ENCODE data around the gene KBTBD12.

KBTBD12 gene

DNA sequence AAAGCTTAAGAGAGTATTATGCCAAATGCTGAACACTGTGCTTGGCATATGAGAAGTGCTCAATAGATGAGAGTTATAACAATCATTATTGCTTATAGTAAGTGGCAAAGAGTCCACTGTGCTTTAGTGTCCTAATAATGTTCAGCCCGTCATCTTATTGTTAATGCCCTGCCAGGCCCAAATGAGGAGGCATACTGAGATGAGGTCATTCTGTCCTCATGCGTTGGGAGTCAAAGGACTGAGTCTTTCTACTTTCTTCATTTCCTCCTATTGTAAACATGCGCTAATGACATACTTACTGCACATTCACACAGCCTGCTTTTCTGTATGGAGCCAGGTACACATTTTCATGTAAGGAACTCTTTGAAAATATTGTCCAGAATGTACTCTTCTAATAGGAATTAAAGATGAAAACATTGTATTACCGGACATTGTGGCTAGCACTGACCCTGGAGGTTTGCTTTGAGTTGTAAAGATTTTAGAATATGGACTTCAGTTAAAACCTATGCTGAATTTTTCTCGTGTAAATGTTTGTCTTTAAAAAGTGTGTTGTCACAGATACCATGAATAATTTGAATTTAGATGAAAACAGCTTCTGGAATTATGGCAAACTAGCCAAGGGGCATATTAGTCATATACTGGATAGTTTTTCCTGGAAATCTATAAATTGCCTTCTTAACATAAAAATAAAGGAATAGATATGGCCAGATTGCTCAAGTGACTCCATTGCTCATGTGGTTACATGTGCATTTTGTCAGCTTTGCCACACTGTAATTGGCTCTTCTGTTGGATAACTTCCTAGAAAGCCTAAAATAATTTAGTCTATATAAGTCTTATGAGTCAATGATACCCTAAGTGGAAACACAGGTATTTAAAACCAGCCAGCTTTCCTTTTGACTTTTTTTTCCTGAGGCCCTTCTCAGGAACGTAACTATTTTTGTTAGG lies 38.3 kb downstream of the KBTBD12 start:
- no peak for DNase-seq (ENCODE audit: low read depth, low spot score)

DNA sequence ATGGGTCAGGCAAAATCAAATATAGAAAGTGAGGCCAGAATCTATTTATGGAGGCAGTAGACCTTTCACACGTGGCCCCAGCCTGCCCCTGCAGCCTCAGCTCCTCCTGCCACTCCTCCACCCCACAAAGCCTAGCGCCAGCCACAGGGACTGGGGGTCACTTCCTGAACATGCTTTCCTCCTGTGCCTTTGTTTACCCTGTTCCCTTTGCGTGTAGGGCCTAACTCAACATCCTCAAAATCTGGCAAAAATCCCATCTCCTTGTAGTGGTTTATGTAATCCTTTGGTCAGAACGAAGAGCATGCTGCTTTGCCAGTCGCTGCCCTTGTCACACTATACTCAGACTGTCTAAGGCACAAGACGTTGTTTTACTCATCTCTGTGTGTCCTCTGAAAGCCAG lies 39.6 kb downstream of the KBTBD12 start:
- DNase-seq (ENCODE audit: low read depth, low spot score): no peak

DNA sequence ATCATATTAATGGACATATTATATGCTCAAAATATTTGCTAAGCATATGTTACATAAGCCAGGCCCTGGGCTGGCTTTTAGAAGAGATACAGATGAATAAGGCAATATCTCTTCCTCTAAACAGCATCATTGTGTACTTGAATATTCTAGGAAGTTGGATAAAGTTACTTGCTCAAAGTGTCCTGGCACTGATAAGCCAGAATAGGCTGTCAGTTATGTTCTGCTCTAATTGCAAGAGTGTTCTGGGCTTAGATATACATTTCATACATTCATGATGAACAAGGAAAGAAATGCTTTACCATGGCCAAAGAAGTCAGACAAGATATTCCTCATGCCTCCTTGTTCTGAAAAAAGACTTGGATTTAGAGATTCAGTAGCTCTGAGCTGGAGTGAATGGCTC lies 40.7 kb downstream of the KBTBD12 start:
- DNase-seq (ENCODE audit: low read depth, low spot score): no peak

DNA sequence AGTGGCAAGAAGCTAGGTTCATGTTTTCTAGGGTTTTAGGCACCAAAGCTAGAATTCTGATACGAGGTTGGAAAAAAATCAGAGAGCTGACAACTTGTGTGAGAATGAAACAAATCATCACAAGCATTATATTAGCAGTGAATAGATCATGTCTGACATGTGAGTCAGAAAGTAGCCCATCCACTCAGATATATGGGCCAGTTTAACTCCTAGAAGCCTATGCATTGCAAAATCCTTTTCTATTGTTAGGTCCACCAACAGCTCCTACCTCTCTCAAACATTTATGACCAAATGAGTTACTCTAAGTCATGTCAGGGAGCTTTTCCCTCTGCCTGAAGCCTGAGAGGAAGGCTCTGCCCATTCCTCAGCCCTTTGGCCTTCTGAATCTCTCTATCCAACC lies 44.0 kb downstream of the KBTBD12 start:
- DNase-seq (ENCODE audit: low read depth, low spot score): no peak

DNA sequence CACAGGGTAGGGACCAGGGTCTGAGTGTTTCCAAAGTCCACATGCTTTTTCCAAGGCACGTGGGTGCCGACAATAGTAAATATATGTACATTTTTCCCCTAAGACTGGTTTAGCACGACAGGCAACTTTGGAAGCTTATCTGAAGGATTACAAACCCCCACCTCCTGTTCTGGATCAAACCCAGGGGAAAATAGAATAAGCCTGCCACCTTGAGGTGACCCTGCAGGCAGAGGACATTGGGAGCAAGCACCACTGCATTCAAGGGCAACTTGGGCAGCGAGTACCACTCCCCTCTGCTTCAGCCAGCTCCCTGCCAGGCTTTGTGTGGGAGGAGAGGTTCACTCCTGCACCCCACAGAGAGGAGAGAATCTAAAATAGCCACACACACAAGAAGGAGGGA lies 44.8 kb downstream of the KBTBD12 start:
- DNase-seq (ENCODE audit: low read depth, low spot score): peak; percentile 13

DNA sequence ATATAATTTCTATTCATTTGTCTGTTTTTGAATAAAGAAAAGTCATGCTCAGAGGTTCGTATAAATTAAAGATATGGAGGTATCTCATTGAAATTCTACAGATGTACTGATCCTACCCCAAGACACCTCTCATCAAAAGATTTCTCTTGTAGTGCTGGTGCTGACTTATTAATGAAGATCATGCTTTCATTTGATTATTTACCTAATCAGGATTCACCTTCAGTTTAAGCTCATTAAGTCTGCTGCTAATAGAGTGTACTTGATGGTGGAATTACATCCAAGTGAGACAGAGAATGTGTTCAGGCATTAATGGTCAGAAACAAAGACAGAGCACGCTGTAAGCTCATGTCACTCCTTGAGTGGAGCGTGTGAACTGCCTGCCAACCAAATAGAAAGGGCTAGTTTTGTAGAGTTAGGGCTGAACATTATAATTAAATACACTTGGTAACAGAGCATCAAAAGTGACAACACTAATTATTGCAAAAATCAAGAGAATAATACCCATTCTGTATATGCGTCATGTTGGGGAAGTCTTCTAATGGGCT lies 45.5 kb downstream of the KBTBD12 start:
- DNase-seq (ENCODE audit: low read depth, low spot score): no peak

DNA sequence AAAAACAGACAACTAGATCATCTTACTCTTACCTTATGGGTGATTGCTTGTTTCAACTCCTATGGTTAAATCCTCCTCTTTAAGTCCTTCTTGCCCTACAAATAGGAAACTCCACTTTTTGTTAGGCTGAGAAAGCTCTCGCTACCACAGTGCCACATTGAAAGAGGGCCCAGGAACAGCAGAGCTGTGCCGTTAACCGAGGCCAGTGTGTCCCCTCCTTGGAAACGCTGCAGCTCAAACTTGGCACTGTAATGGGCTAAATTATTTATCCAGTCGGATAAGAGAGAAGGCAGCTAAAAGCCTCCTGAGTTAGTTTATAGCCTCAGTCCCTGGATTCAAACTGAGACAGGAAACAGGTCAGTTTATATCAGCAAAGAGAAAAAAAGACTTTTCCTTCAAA lies 46.1 kb downstream of the KBTBD12 start:
- DNase-seq (ENCODE audit: low read depth, low spot score): no peak

DNA sequence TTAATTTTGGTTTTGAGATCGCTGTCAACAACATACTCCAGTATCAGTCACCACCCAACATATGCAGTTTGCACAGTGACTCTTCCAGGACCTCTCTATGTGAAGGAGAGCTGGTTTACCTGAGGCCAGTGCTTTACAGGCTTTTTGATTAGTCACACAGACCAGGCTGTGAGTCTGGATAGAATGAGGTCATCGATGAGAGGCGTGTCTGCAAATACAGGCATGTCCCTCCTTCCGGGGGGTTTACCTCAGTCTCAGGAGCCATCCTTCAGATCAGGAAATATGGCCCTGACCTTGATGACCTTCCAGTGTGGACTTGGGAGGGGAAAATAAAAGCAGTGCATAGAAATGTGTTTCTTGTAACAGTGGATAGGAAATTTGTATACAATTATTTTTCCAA lies 46.9 kb downstream of the KBTBD12 start:
- no peak for DNase-seq (ENCODE audit: low read depth, low spot score)

DNA sequence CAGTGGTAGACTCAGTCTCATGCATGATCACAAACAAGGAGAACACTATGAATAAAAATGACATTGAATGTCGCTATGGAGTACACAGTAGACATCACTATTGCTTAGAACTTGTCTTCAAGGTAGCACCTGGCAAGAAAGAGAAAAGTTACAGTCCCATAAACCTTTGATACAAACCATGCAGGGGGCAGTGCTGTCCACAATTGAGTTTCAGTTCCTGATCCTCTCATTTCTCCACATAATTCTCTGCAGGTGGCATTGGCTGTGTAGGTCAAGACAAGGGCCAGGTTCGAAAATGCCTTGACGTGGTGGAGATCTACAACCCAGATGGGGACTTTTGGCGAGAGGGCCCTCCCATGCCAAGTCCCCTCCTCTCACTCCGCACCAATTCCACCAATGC lies 47.9 kb downstream of the KBTBD12 start:
- DNase-seq (ENCODE audit: low read depth, low spot score): no peak

DNA sequence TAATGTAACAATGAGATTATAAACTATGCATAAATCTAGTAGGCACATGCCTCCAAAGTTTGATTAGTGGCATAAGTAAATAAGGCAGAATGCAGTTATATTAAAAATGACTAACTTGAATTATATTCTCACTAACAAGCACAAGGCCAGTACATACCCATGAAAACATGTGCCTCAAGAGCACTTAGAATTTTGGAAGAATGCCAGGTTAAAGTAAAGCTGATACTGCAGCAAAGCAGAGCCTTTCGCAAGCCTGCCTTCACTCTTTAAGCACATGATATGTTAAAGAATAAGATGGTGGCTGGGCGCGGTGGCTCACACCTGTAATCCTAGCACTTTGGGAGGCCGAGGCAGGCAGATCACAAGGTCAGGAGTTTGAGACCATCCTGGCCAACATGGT lies 49.0 kb downstream of the KBTBD12 start:
- DNase-seq (ENCODE audit: low read depth, low spot score): no peak

DNA sequence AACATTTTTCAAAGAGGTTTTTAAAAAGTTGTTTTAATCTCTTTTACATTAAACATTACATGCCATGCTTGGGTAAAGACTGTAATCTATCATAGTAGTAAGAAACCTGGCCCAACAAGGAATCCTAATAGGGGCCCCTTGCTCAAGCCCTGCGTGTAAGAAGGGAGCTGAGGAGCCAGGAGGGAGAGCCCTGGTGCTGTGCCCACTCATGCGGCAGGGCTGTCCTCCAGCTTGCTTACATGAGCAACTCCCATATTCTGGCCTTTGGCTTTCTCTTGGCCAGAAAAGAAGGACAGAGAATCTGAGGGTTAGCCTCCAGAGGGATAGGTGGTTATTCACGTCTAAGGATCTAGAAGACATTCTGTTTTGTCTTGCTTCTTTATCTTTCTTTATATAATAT lies 49.8 kb downstream of the KBTBD12 start:
- no peak for DNase-seq (ENCODE audit: low read depth, low spot score)

DNA sequence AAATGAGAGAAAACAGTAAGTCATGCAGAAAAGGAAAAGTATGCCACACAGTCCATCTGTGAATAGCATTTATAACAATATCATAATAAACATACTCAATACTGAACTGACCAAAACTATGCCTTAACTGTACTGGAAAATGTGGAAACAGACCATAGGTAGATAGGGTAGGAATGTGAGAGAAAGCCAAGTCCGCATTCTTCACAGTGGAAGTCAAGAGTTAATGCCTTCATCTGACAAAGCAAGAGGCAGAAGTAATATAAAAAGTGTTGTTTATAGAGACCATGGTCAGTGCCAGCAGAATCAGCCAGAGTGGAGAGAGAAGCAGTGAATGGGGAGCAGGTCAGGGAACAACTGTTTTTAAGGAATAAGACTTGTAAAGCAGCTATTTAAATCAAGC lies 52.3 kb downstream of the KBTBD12 start:
- no peak for DNase-seq (ENCODE audit: low read depth, low spot score)

DNA sequence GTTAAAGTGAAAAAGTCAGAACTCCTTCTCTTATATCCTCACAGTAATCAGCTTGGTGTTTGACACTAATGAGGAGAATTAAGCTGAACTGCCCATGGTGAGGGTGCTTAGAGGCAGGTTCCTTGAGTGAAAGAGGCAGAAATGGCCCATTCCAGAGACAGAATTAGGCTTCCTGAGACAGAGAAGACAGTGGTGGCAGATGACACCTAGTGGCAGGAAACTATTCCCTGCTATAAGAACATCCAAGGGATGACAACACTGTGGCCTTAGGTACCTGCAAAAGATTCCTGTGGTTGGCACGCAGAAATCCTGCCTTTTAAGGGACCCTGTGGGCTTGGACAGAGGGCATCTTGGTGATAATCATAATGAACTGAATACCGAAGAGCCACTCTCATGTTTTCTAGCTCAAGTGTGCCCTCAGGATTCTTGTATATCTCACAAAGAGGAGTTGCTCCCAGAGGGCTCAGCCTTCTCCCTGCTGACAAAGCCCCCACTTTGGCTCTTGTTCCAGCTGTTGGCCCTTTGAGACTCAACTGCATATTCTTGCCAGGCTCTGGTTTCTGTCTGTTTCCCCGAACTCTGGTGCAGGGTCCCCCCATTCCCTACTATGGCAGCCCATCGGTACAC lies 56.0 kb downstream of the KBTBD12 start:
- peak; percentile 11 for DNase-seq (ENCODE audit: low read depth, low spot score)

DNA sequence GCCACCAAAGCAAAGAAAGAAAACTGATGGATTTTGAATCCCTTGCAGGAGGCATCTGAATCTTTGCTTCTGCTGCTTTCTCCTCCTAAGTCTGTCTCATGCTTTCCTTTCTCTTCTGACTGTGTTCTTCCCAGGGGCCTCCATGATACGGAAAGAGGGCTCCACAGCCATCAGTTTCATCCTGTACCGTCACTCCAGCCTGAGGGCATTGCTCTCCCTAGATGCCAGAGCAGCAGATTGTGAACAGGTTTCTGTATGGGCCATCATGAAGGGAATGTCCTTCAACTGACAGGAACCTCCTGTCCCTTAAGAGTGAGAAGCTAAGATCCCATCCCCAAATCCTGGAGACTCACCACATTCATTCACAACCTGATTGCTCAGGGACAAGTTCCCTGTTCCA lies 59.2 kb downstream of the KBTBD12 start:
- DNase-seq (ENCODE audit: low read depth, low spot score): no peak

DNA sequence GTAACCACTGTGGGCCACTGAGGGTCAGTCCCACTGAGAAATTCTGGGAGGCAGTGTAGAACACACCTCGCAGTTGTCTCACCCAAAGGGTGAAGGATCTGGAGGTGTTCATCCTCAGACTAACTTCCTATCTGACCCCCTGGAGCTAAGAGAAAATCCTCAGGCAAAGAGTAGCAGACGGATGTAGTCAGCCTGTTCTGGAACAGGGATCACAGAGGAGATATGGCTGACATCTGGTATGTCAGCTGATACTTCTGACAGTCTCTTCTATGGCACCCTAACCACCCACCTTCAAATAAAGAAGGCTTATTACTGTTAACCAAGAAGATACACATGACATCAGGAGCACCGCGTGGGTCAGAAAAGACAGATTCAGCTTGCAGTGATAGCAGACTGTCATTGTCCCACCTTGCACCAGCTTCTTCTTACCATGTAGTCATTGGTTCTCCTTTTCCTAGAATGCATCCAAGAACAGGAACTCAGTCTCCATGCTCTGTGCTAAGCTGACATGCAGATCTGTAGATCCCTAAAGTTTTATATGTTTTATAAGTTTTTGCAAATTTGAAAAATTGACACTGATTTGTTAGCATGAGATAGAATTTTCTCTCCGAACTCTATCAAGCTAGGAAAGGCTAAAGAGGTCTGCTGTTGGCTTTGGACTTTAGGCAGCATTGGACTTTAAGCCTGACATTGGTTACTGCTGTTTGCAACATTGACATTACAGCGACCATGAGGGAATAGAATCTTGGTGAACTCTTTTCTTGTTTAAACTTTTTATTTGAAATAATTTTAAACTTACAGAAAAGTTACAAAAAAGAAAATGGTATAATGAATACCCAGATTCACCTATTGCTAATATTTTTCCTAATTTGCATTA lies 60.4 kb downstream of the KBTBD12 start:
- DNase-seq (ENCODE audit: low read depth, low spot score): no peak

DNA sequence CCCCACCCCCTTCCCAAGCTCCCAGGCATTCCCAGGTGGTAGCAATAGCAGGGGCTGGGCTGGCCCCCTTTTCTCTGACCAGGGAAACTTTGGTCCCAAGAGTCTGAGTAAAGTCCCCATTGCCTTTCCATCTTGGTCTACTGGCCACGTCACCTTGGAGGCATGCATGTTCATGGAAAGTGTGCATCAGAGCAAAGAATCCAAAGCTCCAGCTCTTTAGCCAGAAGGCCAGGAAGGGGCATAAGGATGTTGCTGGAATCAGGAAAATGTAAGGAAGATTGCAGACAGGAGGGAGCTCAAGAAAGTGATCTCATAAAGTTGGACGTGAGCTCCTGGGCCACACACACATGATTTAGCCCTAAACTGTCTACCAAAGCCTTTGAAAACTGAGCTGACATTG lies 63.6 kb downstream of the KBTBD12 start:
- DNase-seq (ENCODE audit: low read depth, low spot score): no peak

DNA sequence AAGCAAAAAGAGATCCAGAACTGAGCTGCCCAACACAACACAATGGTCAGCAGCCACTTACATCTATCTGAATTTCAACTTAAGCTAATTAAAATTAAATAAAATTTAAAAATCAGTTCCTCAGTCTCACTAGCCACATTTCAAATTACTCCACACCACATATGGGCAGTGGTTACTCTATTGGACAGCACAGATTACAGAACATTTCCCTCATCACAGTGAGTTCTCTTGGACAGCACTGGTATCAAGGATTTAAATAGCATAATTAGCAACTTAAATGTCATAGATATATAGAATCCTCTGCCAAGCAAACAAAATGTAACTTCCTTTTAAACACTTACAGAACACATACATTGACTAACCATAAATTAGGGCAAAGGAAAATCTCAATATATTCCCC lies 64.4 kb downstream of the KBTBD12 start:
- DNase-seq (ENCODE audit: low read depth, low spot score): no peak

DNA sequence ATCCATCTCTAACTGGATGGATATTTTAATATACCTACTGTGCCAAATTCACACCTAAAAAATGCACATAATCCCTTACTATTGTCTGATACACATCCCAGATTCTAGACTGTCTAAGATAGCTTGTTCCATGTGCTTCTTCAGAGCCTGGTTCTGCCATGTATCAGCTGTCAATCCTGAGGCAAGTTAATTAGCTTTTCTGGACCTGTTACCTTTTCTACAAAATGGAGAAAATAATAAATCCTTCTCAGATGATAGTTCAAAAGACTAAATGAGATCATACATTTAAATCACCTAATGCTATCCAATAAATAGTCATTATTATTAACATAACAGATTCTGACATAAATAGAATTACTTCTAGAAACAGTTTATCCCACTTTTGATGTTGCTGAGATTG lies 66.1 kb downstream of the KBTBD12 start:
- no peak for DNase-seq (ENCODE audit: low read depth, low spot score)

DNA sequence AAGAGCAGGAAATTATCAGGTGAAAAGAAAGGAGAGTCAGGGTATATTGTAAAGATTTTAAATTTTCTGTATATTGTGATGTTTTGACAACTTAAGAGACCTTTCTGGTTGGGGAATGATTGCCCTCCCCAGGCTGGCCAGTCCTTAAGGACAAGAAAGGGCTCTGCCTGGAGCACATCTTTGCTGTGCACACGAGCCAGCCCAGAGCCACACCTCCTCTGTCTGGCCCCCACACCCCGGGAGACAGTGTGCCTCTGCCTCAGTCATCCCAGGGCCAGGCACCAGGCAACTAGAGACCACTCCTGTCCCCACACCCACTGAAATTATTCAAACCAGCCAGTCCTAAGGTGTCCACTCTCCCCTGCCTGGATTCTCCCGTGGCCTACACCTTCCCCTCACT lies 67.1 kb downstream of the KBTBD12 start:
- no peak for DNase-seq (ENCODE audit: low read depth, low spot score)

DNA sequence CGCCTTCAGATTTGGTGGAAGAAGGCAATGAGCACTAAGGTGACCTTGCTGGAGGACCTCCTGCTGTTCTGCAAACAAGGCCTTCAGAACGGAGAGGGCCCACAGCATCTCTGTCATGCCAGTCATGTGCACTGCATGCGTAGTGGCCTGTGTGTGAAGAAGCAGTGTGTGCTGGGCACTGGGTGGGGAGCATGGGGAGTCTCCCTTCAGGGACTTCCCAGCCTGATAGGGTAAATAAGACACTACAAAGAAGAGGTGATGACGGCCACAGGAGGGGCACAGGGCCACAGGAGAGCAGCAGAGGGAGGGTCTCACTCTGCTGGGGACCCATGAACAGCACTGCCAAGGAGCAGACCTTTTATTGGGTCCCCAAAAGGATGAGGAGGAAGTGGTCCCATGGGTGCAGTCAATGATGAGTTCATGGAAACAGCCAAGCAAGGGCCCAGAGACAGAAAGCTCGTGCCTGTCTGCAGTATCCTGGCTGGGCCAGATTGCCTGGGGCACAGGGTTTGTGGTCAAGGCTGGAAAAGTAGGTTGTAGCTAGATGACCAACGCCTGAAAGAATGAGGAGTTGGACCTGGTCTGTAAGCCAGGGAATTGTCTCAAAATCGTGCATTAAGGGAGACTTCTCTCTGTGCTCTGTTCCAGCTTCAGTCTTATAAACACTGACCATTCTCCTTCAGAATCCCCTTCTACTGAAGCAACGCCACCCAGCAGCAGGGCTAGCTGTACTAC lies 69.4 kb downstream of the KBTBD12 start:
- DNase-seq (ENCODE audit: low read depth, low spot score): no peak

DNA sequence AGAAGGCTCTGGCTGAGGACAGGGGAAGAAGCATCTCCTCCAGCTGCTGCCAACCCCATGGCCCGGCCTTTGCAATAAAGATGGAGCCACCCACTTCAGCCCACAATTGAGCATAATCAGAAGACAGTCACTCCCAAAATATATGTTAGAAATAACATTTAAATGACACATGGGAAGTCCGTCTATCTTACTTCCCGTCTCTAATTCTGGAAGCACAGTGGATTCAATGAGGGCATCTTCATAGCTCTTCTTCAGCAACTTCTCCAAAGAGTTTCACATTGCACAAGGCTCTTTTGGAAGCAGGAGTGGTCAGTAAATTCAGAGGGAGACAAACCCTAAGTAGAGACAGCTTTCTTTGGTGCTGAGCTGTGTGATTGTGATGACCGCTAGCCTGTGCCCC lies 70.2 kb downstream of the KBTBD12 start:
- no peak for DNase-seq (ENCODE audit: low read depth, low spot score)
